ENCODE measurements around the gene SAMD11. TPM values are rescaled to one million over a fixed set of nuclear protein-coding genes. Genes with fewer than 3 reads are reported as not detected.

SAMD11 gene
- total RNA-seq, 1 experiment from 2014 or later = 11.5 TPM

DNA sequence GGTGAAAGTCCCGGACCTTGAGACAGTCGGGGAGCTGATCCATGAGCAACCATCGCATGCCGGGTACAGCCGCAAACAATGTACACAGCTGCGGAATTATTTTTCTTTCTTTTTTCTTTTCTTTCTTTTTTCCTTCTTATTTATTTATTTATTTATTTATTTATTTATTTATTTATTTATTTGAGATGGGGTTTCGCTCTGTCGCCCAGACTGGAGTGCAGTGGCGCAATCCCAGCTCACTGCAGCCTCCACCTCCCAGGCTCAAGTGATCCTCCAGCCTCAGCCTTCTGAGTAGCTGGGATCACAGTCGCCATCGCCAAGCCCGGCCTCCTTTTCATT is 60.7 kb downstream of the SAMD11 start:
- Histone ChIP-seq H3K4me2 (ENCODE audit: low read length) (peak overlapping the region; percentile 50), H4K20me1 (ENCODE audit: insufficient read depth) (no peaks in the 10 kb centered on the region), H2AFZ (ENCODE audit: low read depth, low read length, poor library complexity, severe bottlenecking) (no peak overlapping the region), H3K27me3 (ENCODE audit: insufficient read depth, low read length) (no peaks in the 10 kb centered on the region), H3K9me2 (ENCODE audit: insufficient read depth) (no peaks in the 10 kb centered on the region), H3K9me3 (ENCODE audit: control insufficient read depth in 1 of 2, insufficient read depth in 1 of 2, low read depth in 1 of 2, low read length in 2 of 2) (no peaks in the 10 kb centered on the region), H3K9ac (ENCODE audit: low read length) (no peak overlapping the region), H3K36me3 (ENCODE audit: control insufficient read depth in 1 of 2, insufficient read depth in 2 of 2, low read length in 2 of 2) (no peaks in the 10 kb centered on the region), H3K4me3 (replicated peaks in 1 of 2; ENCODE audit: low read depth in 1 of 2, low read length in 2 of 2) (no peak overlapping the region), H3K4me1 (ENCODE audit: control insufficient read depth in 1 of 2, insufficient read depth in 2 of 2, low read length in 2 of 2) (0 out of 4 replicates have a peak, but pooled peaks cover 0 to 2% of the 10 kb centered on the region in 2 experiments), H3K27ac (ENCODE audit: low read depth, low read length) (no peak overlapping the region), H3K79me2 (ENCODE audit: insufficient read depth, low read length) (no peaks in the 10 kb centered on the region)
- intact Hi-C loops (cut with micrococcal nuclease) = loop anchor here (2.0 to 5.0 kb wide), 3 partner anchors 16 to 306 kb away; partner anchors contain the start of gene HES4
- no peak; the same call in 1 of the 2 replicates for ATAC-seq
- no TSS peak for BruUV-seq (replicated peaks)
- TF ChIP-seq RAD21 (IDR thresholded peaks at IDR 0.05; ENCODE audit: low read depth) (no peak), SRF (IDR thresholded peaks at IDR 0.05; ENCODE audit: low read depth) (no peak), POLR2AphosphoS5 (IDR thresholded peaks at IDR 0.05; ENCODE audit: low read depth, low read length) (no peak), EGR1 (IDR thresholded peaks at IDR 0.05; ENCODE audit: low read depth) (no peak), SP1 (IDR thresholded peaks at IDR 0.05; ENCODE audit: low read depth) (no peak), TCF7L2 (IDR thresholded peaks at IDR 0.05; ENCODE audit: borderline replicate concordance, extremely low read depth, insufficient read depth, insufficient read length) (no peak), CEBPB (IDR thresholded peaks at IDR 0.05; ENCODE audit: low read depth) (no peak), EZH2 (IDR thresholded peaks at IDR 0.05) (no peak), EZH2phosphoT487 (IDR thresholded peaks at IDR 0.05; ENCODE audit: borderline replicate concordance) (no peak), JUND (IDR thresholded peaks at IDR 0.05) (no peak), ZFX (IDR thresholded peaks at IDR 0.05) (no peak), POLR2A (IDR thresholded peaks at IDR 0.05; ENCODE audit: borderline replicate concordance, extremely low read depth, insufficient read depth, insufficient read length) (no peak)
- TF ChIP-seq, protein P1, sequence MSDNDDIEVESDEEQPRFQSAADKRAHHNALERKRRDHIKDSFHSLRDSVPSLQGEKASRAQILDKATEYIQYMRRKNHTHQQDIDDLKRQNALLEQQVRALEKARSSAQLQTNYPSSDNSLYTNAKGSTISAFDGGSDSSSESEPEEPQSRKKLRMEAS (IDR thresholded peaks at IDR 0.05) = no peak
- TF ChIP-seq, protein P2, sequence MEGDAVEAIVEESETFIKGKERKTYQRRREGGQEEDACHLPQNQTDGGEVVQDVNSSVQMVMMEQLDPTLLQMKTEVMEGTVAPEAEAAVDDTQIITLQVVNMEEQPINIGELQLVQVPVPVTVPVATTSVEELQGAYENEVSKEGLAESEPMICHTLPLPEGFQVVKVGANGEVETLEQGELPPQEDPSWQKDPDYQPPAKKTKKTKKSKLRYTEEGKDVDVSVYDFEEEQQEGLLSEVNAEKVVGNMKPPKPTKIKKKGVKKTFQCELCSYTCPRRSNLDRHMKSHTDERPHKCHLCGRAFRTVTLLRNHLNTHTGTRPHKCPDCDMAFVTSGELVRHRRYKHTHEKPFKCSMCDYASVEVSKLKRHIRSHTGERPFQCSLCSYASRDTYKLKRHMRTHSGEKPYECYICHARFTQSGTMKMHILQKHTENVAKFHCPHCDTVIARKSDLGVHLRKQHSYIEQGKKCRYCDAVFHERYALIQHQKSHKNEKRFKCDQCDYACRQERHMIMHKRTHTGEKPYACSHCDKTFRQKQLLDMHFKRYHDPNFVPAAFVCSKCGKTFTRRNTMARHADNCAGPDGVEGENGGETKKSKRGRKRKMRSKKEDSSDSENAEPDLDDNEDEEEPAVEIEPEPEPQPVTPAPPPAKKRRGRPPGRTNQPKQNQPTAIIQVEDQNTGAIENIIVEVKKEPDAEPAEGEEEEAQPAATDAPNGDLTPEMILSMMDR (IDR thresholded peaks at IDR 0.05 in 2 of 3, conservative IDR thresholded peaks at IDR 0.05 in 1 of 3; ENCODE audit: borderline replicate concordance in 1 of 3, insufficient read depth in 1 of 3, low read depth in 2 of 3, low read length in 2 of 3) = no peak
- TF ChIP-seq, protein P3, sequence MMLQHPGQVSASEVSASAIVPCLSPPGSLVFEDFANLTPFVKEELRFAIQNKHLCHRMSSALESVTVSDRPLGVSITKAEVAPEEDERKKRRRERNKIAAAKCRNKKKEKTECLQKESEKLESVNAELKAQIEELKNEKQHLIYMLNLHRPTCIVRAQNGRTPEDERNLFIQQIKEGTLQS (IDR thresholded peaks at IDR 0.05) = no peak
- TF ChIP-seq, protein P4, sequence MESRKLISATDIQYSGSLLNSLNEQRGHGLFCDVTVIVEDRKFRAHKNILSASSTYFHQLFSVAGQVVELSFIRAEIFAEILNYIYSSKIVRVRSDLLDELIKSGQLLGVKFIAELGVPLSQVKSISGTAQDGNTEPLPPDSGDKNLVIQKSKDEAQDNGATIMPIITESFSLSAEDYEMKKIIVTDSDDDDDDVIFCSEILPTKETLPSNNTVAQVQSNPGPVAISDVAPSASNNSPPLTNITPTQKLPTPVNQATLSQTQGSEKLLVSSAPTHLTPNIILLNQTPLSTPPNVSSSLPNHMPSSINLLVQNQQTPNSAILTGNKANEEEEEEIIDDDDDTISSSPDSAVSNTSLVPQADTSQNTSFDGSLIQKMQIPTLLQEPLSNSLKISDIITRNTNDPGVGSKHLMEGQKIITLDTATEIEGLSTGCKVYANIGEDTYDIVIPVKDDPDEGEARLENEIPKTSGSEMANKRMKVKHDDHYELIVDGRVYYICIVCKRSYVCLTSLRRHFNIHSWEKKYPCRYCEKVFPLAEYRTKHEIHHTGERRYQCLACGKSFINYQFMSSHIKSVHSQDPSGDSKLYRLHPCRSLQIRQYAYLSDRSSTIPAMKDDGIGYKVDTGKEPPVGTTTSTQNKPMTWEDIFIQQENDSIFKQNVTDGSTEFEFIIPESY (IDR thresholded peaks at IDR 0.05; ENCODE audit: extremely low read depth, insufficient replicate concordance, low read length) = no peak
- DNase-seq (ENCODE audit: low read depth, low spot score) = no peak
- ChIA-PET CTCF (interaction anchor here (0.6 to 2.8 kb wide), 14 partner anchors 9 to 308 kb away, joined by 3 to 18 read pairs (median 4); partner anchors contain the start of genes AGRN, B3GALT6, ISG15 and PLEKHN1), RAD21 (ENCODE audit: low non-redundant PET in 1 of 2, low total read pairs in 2 of 2, uncharacterized antibody in 2 of 2, unreplicated experiment in 2 of 2) (interaction anchor here (0.7 to 1.1 kb wide), 3 partner anchors 15 to 80 kb away, joined by 3 to 5 read pairs (median 4); no protein-coding TSS in a partner anchor), POLR2A (interaction anchor here (1.0 to 1.6 kb wide), 3 partner anchors 14 to 80 kb away, joined by 3 to 5 read pairs (median 3); no protein-coding TSS in a partner anchor)
